Type B pancreatic cell (in vitro differentiated cells): Measurements from ENCODE around the gene HOXA9. TPM values are rescaled to one million over a fixed set of nuclear protein-coding genes. Genes with fewer than 3 reads are reported as not detected.

ENCODE experiments used
- DNase-seq: peaks from one replicate; pipeline ENCODE4 v3.0.0; 2021; ENCODE audit warnings: mixed read lengths; ENCODE audit not compliant: unreplicated experiment; ENCODE audit errors: extremely low spot score
- H3K27ac Mint-ChIP-seq: 2 replicates; pipeline ENCODE4 v1.8.0; 2021; ENCODE audit warnings: mild to moderate bottlenecking, mixed read lengths
- H3K27me3 Mint-ChIP-seq: 2 replicates; pipeline ENCODE4 v1.8.0; 2021; ENCODE audit warnings: mixed read lengths
- H3K36me3 Mint-ChIP-seq: 2 replicates; pipeline ENCODE4 v1.8.0; 2021; ENCODE audit warnings: mixed read lengths
- H3K4me1 Mint-ChIP-seq: one replicate; pipeline ENCODE4 v1.8.0; 2021; ENCODE audit warnings: mixed read lengths; ENCODE audit not compliant: unreplicated experiment
- H3K4me3 Mint-ChIP-seq: 2 replicates; pipeline ENCODE4 v1.8.0; 2021; ENCODE audit warnings: mild to moderate bottlenecking, mixed read lengths
- H3K9me3 Mint-ChIP-seq: 2 replicates; pipeline ENCODE4 v1.8.0; 2021; ENCODE audit warnings: mixed read lengths
- total RNA-seq: library from RNA; stranded (reverse); gene quantifications from 2 replicates; pipeline ENCODE4 v1.2.1, GENCODE V29; 2021; ENCODE audit warnings: low replicate concordance
- TF ChIP-seq, protein P1 (sequence below): fragments of 200-600 bp; sonication (generic); conservative IDR thresholded peaks from 2 replicates; pipeline ENCODE4 v1.5.0; 2021; ENCODE audit warnings: antibody characterized with exemption, mild to moderate bottlenecking

The HOXA9 gene
- total RNA-seq, 1 donor from 2014 or later: 4.1 TPM

DNA sequence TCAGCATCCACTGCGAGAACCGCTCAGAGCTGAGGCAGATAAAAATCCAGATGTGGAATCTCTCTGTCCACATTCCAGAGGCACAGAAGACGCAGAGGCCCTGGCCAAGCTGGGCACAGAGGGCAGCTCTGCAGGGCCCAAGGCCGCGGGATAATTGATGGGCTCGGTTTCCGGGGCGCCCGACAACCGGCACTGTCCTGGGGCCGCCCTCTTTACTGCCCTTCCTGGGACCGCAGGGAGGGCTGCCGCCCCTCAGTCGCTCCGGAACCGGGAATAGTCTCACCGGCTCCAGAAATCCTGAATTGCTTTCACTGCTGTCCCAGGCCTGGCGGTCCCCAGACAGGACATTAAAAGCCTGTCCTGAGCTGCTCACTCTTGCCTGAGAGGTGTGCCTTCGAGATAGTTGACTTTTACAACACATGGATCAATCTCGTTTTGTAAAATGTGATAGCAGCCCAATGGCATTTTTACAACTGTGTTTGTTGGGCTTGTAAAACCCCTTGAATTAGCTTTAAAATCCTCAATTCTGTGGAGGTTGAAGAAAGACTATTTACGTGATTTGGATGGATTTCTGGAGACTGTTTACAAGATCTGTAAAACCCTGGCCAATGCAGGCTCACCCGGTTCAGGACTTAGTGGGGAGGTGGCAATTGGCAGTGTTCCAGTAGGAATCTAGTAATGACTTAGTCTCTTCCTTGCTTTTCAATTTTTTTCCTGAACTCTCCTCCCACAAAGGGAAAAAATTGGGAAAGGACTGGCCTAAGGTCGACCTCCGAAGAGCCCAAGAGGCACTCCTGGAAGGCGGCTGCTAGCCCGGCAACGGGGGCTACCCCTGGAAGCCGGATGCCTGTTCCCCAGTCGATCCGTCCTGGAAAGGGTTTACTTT lies 16.3 kb downstream of the HOXA9 start:
- Mint-ChIP-seq H3K9me3 (no peaks in the 10 kb centered on the region), H3K4me3 (peak overlapping the region; percentile 91), H3K4me1 (peaks cover 31% of the 10 kb centered on the region), H3K27me3 (peaks cover 82% of the 10 kb centered on the region), H3K36me3 (peaks cover 15% of the 10 kb centered on the region), H3K27ac (peak overlapping the region; percentile 88)
- TF ChIP-seq, protein P1, sequence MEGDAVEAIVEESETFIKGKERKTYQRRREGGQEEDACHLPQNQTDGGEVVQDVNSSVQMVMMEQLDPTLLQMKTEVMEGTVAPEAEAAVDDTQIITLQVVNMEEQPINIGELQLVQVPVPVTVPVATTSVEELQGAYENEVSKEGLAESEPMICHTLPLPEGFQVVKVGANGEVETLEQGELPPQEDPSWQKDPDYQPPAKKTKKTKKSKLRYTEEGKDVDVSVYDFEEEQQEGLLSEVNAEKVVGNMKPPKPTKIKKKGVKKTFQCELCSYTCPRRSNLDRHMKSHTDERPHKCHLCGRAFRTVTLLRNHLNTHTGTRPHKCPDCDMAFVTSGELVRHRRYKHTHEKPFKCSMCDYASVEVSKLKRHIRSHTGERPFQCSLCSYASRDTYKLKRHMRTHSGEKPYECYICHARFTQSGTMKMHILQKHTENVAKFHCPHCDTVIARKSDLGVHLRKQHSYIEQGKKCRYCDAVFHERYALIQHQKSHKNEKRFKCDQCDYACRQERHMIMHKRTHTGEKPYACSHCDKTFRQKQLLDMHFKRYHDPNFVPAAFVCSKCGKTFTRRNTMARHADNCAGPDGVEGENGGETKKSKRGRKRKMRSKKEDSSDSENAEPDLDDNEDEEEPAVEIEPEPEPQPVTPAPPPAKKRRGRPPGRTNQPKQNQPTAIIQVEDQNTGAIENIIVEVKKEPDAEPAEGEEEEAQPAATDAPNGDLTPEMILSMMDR: no peak
- no peak for DNase-seq

DNA sequence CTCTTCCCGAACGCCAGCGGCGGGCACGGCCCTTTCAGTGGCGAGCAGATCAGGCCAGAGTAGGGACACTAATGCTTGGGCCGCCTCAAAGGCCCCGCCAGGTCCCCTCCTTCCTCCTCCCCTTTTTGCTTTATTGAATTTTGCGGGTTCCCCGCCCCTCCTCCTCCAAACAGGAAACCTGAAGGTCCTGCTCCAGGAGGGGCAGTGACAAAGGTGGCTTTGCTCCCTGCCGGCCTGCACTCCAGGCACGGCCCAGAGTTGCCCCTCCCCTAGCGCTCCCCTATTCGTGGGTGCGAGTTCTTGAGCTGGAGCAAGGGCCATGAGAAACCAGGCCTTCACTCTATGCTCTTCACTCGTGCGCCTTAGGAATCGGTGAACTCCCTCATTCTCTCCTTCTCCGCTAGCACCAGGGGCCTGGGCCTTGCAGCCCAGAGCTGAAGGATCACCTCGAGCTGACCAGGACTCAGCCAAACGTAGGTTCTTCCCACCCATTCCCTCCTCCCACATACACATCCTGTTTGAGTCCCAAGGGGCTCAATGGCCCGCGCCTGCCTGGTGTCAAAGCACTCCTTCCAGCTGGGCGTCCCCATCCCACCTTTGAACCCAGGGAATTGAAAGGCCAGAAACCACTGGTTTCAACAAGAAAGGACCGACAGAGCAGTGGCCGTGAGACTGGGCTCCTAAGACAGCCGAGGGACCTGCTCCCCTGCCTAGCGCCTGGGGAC lies 17.1 kb downstream of the HOXA9 start:
- Mint-ChIP-seq H3K9me3 (no peaks in the 10 kb centered on the region), H3K4me1 (peaks cover 34% of the 10 kb centered on the region), H3K27ac (peak overlapping the region; percentile 88), H3K36me3 (peaks cover 14% of the 10 kb centered on the region), H3K4me3 (peak overlapping the region; percentile 91), H3K27me3 (peaks cover 80% of the 10 kb centered on the region)
- TF ChIP-seq, protein P1: no peak
- DNase-seq: no peak

DNA sequence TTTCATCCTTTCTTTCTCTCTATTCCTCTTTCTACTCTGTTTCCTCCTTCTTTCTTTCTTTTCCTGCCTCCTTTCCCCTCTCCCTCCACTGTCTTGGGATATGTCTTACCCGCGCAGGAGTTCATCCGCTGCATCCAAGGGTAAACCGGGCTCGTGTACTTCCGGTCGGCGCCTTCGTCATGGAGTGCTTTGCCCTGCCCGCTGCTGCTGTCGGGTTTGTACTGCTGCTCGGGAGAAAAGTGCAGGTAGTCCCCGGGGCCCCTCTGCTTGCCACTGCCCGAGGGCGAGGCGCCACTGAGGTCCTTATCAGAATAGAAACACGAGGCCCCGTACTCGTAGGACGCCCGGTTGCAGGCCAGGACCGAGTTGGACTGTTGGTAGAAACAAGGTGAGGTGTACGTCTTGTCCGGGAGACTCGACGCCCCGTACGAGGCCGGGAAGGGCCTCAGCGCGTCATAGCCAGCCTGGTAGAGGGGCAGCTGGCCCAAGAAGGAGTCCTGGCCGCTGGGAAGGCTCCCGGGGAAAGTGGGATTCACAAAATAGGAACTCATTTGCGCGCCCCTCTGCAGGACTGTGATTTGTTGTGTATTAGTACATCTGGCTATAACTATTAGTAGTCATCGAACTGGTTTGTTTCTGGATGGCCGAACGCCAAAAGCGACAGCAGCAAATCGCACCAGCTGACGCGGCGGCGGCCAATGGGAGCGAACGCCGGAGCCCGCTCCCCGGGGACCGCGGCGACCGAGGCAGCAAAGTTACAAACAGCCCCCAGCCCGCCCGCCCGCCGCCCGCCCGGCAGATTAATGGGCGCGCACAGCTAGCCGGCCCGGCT lies 17.9 kb downstream of the HOXA9 start, which contains the start of gene HOXA6:
HOXA6 (minus strand) TSS at position 576 of the 832 bp plus-strand sequence; CDS start at position 551, 25 bp downstream.
- Mint-ChIP-seq H3K36me3 (peaks cover 17% of the 10 kb centered on the region), H3K4me3 (peak within 1 kb of the TSS; percentile 99), H3K27ac (peak within 1 kb of the TSS; percentile 88), H3K9me3 (no peaks in the 10 kb centered on the region), H3K4me1 (peaks cover 34% of the 10 kb centered on the region), H3K27me3 (peaks cover 78% of the 10 kb centered on the region)
- TF ChIP-seq, protein P1: no peak
- peak; percentile 76 for DNase-seq

DNA sequence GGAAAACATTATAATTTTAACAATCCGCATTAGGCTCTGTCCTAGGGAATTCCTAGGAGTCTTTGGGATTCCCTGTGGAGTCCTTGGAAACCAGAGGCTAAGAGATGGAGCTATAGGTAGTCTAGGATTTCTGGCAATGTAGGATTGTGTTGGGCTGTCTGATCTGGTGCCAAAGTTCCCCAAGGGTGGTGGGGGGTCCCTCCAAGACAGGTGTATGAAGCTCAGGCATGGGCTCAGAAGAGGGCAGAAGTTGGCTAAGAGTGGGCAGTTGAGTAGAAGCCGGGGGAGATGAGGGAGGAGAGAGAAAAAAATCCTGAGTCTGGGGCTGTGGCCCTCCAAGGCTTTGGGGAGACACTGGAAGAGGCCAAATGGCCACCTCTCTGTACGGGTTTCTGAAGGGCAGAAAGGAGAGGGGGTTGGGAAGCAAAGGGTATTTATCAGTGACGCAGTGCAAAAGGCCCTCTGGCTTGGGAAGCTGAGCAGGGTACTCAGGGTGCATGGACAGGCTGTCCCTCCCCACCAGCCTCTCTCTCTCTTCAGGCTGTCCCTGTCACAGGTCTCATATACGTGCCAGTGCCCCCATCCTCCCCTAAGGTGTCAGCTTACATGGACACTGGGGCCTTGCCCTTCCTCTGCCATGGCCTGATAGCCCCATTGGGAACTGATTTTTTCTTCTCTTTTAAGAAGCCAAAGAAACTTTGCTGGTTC lies 18.7 kb downstream of the HOXA9 start:
- Mint-ChIP-seq H3K27ac (peak overlapping the region; percentile 77), H3K27me3 (peaks cover 75% of the 10 kb centered on the region), H3K9me3 (no peaks in the 10 kb centered on the region), H3K4me3 (peak overlapping the region; percentile 99), H3K4me1 (peaks cover 33% of the 10 kb centered on the region), H3K36me3 (peaks cover 22% of the 10 kb centered on the region)
- DNase-seq: no peak
- TF ChIP-seq, protein P1: no peak
